Prostate gland (tissue), 2 donors: ENCODE measurements around the gene HSPG2.

ENCODE experiments used
- CTCF ChIP-seq, 4 experiments: fragments of 200-600 bp in 2 of 4; fragments of 450-650 bp in 2 of 4; sonication (generic) in 2 of 4; IDR thresholded peaks; 1 replicate in 3 of 4; 2 replicates in 1 of 4; pipeline ENCODE4 v1.5.1; 2016 to 2019; ENCODE audit warnings: antibody characterized with exemption in 4 of 4, mild to moderate bottlenecking in 2 of 4, moderate library complexity in 2 of 4
- POLR2AphosphoS5 ChIP-seq: sonication (generic); formaldehyde crosslinking; IDR thresholded peaks from one replicate; pipeline ENCODE4 v1.6.1; 2017; ENCODE audit warnings: antibody characterized with exemption

GRCh38 chr1:21825393-21825792, 111.7 kb downstream of the HSPG2 start:
- no peak for TF ChIP-seq CTCF (IDR thresholded peaks at IDR 0.05)
- no peak for TF ChIP-seq POLR2AphosphoS5
